Measurements from ENCODE around the gene RSPH3.
"Not testable (repeated sequence)": the region's sequence is repeated elsewhere in the genome, so short reads cannot be mapped to it uniquely, and the experiment has no call there.

Gene RSPH3

GRCh38 chr6:158977382-158977781 is 22.6 kb downstream of the RSPH3 start:
- in situ Hi-C loops (cut with MboI; ENCODE audit: low sequenced_read_pairs): no loop called here

- in situ Hi-C loops (cut with MboI; ENCODE audit: low sequenced_read_pairs): no loop called here
Observed at GRCh38 chr6:158972241-158973233, 27.5 kb downstream of the RSPH3 start.

DNA sequence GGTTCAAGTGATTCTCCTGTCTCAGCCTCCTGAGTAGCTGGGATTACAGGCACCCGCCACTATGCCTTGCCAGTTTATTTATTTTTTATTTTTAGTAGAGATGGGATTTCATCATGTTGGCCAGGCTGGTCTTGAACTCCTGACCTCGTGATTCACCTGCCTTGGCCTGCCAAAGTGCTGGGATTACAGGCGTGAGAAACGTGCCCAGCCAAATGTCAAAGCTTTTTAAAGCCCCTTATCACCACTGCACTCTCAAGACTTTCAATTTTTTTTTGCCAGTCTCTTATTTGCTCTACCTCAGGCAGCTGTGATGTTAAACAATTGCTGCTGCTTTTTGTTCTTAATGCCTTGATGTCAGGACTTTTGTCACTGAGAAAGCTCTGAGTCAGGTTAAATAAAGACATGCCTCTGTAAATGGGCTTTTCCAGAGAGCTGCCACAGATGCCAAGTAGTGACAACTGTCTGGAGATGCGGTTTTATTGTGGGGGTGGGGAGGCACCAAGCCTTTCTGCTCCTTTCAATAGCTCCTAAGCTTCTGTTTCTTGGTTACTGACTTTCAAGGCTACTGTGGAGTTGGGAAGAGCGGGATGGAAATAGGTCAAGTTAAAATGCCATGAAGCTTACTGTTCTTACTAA is 29.2 kb downstream of the RSPH3 start:
- in situ Hi-C loops (cut with MboI; ENCODE audit: low sequenced_read_pairs): no loop called here

DNA sequence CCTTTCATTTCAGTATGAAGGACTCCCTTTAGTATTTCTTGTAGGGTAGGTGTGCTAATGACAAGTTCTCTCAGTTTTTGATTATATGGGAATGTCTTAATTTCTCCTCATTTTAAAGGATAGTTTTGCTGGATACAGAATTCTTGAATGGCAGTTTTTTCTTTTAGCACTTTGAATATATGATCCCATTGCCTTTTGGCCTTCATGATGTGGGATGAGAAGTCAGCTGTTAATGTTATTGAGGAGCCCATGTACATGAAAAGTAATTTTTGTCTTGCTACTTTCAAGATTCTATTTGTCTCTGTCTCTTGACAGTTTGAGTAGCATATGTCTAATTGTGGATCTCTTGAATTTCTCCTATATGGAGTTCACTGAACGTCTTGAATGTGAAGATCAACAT is 30.9 kb downstream of the RSPH3 start:
- in situ Hi-C loops (cut with MboI; ENCODE audit: low sequenced_read_pairs): no loop called here

- in situ Hi-C loops (cut with MboI; ENCODE audit: low sequenced_read_pairs): no loop called here
Observed at GRCh38 chr6:158963020-158963808, 36.8 kb downstream of the RSPH3 start.

- in situ Hi-C loops (cut with MboI; ENCODE audit: low sequenced_read_pairs): no loop called here
Observed at GRCh38 chr6:158962371-158962770, 37.6 kb downstream of the RSPH3 start.

- in situ Hi-C loops (cut with MboI; ENCODE audit: low sequenced_read_pairs): no loop called here
Observed at GRCh38 chr6:158960026-158960425, 40.0 kb downstream of the RSPH3 start.

DNA sequence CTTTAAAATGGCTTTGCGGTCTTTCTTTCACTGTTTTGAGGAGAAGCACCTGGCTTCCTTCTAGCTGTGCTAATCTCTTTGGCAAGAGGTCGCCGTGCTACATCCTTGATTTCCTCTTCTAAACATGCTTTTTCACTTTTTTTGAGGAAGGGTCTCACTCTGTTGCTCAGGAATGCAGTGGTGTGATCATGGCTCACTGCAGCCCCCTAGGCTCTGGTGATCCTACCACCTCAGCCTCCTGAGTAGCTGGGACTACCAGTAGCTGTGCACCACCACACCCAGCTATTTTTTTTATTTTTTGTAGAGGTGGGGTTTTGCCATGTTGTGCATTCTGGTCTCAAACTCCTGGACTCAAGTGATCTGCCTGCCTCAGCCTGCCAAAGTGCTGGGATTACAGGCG is 40.5 kb downstream of the RSPH3 start:
- in situ Hi-C loops (cut with MboI; ENCODE audit: low sequenced_read_pairs): no loop called here

DNA sequence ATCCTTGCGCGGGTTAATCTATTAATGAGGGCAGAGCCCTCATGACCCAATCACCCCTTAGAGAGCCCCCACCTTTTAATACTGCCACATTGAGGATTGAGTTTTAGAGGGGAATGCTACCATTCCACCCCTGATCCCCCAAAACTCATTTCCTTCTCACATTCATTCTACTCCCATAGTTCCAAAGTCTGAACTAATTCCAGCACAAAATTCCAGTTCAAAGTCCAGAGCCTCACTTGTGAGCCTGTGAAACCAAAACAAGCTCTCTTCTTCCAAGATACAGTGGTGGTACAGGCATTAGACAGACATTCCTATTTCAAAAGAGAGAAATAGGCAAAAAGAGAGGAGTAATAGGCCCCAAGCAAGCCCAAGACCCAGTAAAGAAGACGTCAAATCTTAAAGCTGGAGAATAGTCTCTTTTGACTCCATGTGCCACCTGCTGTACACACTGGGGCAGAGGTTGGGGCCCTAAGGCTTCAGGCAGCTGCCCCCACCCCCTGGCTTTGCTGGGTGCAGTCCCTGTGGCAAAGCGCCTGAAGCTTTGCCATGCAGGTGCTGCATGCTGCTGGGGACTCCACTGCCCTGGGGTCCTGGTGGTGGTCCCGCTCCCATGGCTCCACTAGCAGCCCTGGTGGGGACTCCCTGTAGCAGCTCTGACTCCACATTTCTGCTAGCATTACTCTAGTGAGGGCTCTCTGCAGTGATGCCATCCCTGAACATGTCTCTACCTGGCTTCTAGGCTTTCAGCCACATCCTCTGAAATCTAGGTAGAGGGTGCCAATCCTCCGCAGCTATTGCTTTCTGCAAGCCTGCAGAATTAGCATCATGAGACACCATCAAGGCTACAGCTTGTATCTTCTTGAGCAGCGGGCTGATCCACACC is 41.3 kb downstream of the RSPH3 start:
- in situ Hi-C loops (cut with MboI; ENCODE audit: low sequenced_read_pairs): no loop called here

GRCh38 chr6:158955255-158955654 is 44.7 kb downstream of the RSPH3 start:
- in situ Hi-C loops (cut with MboI; ENCODE audit: low sequenced_read_pairs): no loop called here

GRCh38 chr6:158954753-158955152 is 45.2 kb downstream of the RSPH3 start:
- in situ Hi-C loops (cut with MboI; ENCODE audit: low sequenced_read_pairs): no loop called here

- in situ Hi-C loops (cut with MboI; ENCODE audit: low sequenced_read_pairs): not testable (repeated sequence)
Observed at GRCh38 chr6:158952011-158952410, 48.0 kb downstream of the RSPH3 start.

GRCh38 chr6:158951565-158951964 is 48.4 kb downstream of the RSPH3 start:
- in situ Hi-C loops (cut with MboI; ENCODE audit: low sequenced_read_pairs): not testable (repeated sequence)

- in situ Hi-C loops (cut with MboI; ENCODE audit: low sequenced_read_pairs): no loop called here
Observed at GRCh38 chr6:158947284-158947683, 52.7 kb downstream of the RSPH3 start.

GRCh38 chr6:158943380-158944032 is 56.5 kb downstream of the RSPH3 start:
- in situ Hi-C loops (cut with MboI; ENCODE audit: low sequenced_read_pairs): no loop called here

- in situ Hi-C loops (cut with MboI; ENCODE audit: low sequenced_read_pairs): no loop called here
Observed at GRCh38 chr6:158942349-158942748, 57.7 kb downstream of the RSPH3 start.

- in situ Hi-C loops (cut with MboI; ENCODE audit: low sequenced_read_pairs): no loop called here
Observed at GRCh38 chr6:158941246-158941645, 58.8 kb downstream of the RSPH3 start.

DNA sequence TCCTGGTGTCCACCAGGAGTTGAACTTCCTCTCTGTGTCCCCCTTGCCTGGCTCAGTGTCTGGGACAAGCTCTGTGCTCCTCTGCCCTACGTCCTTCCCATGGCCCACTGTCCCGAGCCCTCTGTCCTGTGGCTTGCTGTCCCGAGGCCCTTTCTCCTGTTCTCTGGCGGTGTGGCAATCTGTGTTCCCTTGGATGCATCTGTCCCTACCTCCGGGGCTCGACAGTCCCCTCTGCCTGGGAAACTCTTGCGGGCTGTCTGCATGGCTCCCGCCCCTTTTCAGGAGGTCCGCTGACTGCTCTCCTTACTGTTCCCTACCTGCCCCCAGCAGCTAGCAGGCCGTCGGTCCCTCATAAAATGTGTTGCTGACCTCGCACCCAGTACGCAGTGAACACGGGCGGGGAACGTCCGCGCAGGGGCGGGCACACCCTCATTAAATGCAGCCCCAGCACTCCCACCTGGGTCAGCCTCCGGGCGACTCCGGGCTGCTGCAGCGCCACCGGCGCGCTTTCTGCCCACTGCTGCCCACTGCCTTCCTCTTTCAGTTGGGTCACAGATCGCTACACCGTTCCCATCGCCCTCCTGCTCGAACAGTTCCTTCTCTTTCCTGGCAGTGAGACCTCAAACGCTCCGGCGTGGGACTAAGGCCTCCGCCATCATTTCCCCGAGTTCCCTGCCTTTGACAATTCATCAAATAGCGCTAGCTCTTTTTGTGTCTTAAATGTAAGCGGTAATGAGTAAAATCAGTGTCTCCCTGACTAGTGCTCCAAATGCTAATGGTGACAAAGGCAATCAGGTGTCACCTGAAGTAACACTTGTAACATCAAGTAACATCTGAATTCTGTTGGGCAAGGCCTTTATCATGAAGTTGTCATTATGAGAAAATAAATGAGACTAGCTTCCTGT is 60.5 kb downstream of the RSPH3 start:
- in situ Hi-C loops (cut with MboI; ENCODE audit: low sequenced_read_pairs): no loop called here

GRCh38 chr6:158938811-158939254 is 61.2 kb downstream of the RSPH3 start:
- in situ Hi-C loops (cut with MboI; ENCODE audit: low sequenced_read_pairs): no loop called here
